ENCODE results near the gene NFILZ.
A peak's percentile ranks its signal among the peaks of the same experiment; 100 is the strongest.
"Not testable (repeated sequence)": the region's sequence is repeated elsewhere in the genome, so short reads cannot be mapped to it uniquely, and the experiment has no call there.

Gene NFILZ

GRCh38 chr19:8611391-8611876 lies 19.0 kb upstream of the NFILZ start:
- no peak for DNase-seq

GRCh38 chr19:8611877-8612806 lies 18.3 kb upstream of the NFILZ start:
- DNase-seq: peak in 1 of 56 donors; percentile 3

- DNase-seq: no peak
Measured at GRCh38 chr19:8612807-8613171, 17.6 kb upstream of the NFILZ start.

DNA sequence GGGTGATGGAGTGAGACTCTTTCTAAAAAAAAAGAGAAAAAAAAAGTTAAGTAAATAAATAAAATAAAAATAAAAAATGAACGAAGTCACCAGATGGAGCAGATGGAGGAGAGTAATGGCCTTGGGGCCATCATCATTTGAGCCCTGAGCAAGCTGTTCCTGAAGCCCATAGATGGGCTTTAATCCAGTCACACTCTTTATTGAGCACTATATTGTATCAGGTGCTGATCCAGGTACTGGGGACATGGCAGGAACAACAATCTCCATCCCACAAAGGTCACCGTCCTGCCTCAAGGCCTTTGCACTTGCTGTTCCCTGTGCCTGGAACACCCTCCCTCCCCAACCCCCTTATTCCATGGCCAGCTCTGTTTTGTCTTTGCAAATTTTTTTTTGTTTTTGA lies 16.0 kb upstream of the NFILZ start:
- no peak for DNase-seq

DNA sequence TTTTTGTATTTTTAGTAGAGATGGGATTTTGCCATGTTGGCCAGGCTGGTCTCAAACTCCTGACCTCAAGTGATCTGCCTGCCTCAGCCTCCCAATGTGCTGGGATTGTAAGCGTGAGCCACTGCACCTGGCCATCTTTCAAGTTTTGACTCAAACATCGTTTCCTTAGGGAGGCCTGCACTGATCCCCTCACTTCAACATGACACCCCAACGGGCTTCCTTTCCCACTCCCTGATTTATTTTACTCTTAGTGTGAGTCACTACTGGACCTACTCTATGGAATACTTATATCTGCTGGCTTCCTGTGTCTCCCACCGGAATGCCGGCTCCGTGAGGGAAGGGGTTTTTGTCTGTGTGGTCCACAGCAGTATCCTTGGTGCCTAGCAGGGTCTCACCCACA lies 15.4 kb upstream of the NFILZ start:
- no peak for DNase-seq

DNA sequence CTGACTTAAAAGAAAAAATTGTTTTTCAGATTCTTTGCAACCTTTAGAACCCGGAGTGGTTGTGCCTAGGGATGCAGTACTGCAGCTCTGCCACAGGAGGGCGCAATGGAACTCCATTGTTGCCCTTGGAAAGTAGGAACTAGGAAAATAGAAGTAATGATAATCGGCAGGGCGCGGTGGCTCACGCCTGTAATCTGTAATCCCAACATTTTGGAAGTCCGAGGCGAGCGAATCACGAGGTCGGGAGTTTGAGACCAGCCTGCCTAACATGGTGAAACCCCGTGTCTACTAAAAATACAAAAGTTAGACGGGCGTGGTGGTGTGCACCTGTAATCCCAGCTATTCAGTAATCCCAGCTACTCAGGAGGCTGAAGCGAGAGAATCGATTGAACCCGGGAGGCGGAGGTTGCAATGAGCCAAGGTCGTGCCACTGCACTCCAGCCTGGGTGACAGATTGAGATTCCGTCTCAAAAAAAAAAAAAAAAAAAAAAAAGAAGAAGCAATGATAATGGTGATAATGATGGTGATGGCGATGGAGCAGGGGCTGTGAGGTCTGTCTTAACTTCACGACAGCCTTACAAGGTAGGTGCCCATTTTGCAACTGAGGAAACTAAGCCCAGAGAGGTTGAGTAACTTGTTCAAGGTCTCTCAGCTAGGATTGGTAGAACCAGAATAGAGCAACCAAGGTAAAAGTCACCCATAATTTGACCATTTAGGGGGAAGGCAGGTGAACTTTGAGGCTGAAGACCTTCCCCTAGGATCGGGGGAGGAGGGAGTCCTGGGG lies 14.4 kb upstream of the NFILZ start:
- DNase-seq: peak in 14 of 56 donors; percentile 2 to 53 (median 12)

- DNase-seq: no peak
Measured at GRCh38 chr19:8616861-8617260, 13.6 kb upstream of the NFILZ start.

DNA sequence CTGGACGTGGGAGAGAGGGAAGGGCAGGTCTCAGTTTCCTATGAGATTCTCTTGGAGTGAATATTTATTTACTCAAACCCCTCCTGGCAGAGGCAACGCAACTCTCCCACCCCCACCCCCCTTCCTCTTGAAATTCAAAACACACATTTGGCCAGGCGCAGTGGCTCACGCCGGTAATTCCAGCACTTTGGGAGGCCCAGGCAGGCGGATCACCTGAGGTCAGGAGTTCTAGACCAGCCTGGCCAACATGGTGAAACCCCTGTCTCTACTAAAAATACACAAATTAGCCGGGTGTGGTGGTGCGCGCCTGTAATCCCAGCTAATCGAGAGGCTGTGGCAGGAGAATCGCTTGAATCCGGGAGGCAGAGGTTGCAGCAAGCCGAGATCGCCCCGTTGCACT lies 13.1 kb upstream of the NFILZ start:
- DNase-seq: not testable (repeated sequence)

DNA sequence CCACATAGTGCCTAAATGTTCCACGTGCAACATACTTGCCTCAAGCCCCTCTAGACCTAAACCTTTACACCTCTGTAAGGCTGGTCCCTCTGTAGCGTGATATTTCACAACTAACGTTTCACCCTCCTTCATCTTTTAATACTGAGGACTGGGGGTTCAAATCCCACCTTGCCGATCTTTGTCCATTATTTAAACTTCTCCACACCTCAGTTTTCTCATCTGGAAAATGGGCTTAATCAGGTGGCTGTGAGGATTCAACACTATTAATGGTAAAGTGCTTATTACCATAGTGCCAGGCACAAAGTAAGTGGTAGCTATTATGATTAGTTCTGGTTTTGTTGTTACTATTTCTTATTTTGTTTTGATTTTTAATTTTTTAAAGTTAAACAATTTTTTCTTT lies 12.4 kb upstream of the NFILZ start:
- DNase-seq: no peak

DNA sequence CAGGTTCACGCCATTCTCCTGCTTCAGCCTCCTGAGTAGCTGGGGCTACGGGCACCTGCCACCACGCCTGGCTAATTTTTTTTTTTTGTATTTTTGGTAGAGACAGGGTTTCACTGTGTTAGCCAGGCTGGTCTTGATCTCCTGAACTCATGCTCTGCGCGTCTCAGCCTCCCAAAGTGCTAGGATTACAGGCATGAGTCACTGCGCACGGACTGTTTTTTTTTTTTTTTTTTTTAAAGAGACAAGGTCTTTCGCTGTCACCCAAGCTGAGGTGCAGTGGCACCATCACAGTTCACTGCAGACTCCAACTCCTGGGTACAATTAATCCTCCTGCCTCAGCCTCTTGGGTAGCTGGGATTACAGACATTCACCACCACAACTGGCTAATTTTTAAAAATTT lies 11.7 kb upstream of the NFILZ start:
- DNase-seq: no peak

GRCh38 chr19:8622886-8623285 lies 7.5 kb upstream of the NFILZ start:
- not testable (repeated sequence) for DNase-seq

DNA sequence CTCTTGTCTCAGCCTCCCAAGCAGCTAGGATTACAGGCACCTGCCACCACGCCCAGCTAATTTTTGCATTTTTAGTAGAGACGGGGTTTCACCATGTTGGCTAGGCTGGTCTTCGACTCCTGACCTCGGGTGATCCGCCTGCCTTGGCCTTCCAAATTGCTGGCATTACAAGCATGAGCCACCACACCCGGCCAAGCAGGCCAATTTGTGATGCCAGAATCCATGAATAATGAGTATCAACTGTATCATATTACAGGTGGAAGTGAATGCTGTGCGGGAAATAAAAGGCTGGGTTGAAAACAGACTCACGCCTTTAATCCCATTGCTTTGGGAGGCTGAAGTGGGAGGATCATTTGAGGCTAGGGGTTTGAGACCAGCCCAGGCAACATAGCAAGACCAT lies 3.6 kb upstream of the NFILZ start:
- DNase-seq: no peak

GRCh38 chr19:8629184-8629583 lies 1.2 kb upstream of the NFILZ start:
- no peak for DNase-seq

DNA sequence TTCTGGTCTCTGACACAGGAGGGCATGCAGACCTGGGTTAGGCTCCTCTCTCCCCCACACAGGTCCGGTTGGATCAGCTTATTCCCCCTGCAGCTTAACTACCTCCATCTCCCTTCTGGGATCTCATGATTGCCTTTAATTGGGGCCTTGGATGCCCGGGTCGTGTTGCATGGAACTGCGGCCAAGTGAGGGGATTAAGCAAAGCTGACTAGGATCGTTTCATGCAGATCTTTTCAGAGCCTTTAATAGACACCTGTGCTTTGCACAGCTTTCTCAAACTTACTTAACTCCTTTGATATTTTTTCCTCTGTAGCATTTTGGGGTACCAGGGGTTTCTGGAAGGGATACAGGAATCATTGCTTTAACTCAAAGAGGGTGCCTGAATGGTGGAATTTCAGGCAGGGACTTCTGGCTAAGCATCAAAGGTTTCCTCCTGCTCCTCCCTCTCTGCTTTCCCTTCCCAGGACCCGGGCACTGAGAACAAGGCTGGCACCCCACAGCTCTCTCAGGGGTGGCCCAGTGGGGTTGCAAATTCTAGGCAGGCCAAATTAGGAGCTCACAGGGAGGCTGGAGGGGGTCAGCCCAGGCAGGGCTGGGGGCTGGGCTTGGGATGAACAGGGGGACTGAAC lies 477 bp downstream of the NFILZ start:
- DNase-seq: peak in 4 of 56 donors; percentile 40 to 73 (median 54)

- peak in 16 of 56 donors; percentile 1 to 73 (median 22) for DNase-seq
Measured at GRCh38 chr19:8631425-8631819, 989 bp downstream of the NFILZ start.

DNA sequence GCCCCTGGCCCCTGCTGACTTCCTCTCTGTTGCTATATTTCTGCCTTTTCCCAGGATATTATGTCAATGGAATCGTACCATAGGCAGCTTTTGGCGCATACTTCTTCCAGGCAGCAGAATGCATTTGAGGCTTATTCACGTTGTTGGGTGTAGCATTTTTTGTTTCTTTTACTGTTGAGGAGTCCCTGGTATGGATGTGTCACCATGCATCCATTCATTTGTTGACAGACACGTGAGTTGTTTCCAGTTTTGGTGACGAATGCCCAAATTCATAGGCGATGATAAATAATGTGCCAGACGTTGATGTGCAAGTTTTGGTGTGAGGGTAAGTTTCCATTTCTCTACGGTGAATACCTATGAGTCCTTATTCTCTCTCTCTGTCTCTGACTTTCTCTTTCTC lies 5.0 kb downstream of the NFILZ start:
- DNase-seq: no peak

- DNase-seq: not testable (repeated sequence)
Measured at GRCh38 chr19:8637070-8637469, 6.6 kb downstream of the NFILZ start.

- DNase-seq: peak in 3 of 56 donors; percentile 4 to 15 (median 15)
Measured at GRCh38 chr19:8638078-8638619, 7.7 kb downstream of the NFILZ start.

DNA sequence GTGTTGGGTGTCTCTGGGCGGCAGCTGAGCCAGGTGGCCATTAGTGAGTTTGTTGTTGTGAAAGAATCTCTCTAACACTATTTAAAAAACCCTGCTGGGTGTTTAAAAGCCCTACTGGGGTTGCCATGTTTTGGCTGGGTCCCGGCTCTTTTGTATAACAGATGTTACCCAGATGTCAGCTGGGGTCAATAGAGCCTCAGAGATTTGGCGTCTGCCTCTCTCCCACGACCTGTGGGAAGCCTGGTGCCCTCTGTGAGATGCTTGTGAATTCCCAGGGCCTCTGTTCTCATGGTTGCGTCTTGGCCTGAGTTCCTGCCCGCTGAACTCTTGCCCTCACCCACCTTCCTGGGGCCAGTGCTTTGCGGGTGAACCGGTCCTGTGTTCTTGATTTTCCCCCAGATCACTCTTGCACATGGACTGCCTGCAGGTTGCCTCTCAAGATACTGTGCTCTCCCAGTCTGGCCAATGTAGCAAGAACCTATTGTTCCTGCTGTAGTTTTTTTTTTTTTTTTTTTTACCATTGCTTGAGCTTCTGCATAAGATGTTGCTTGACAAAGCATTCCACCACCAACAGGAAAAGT lies 9.5 kb downstream of the NFILZ start:
- DNase-seq: no peak

GRCh38 chr19:8640402-8641004 lies 10.1 kb downstream of the NFILZ start:
- DNase-seq: peak in 3 of 56 donors; percentile 1 to 21 (median 18)
